Uterus (tissue), 2 donors: Measurements from ENCODE around the gene PSKH1.

Experiments used
- POLR2A ChIP-seq, 2 donors: fragments of 450-650 bp; IDR thresholded peaks; one replicate each; pipeline ENCODE4 v1.6.1; 2016; ENCODE audit warnings: antibody characterized with exemption in 2 of 2, mild to moderate bottlenecking in 1 of 2, moderate library complexity in 1 of 2
- TF ChIP-seq, protein P1 (sequence below), 4 experiments: fragments of 200-600 bp in 2 of 4; fragments of 450-650 bp in 2 of 4; sonication (generic) in 2 of 4; IDR thresholded peaks; one replicate each; pipeline ENCODE4 v1.5.1; 2016 to 2019; ENCODE audit warnings: antibody characterized with exemption in 4 of 4, mild to moderate bottlenecking in 2 of 4, moderate library complexity in 1 of 4

DNA sequence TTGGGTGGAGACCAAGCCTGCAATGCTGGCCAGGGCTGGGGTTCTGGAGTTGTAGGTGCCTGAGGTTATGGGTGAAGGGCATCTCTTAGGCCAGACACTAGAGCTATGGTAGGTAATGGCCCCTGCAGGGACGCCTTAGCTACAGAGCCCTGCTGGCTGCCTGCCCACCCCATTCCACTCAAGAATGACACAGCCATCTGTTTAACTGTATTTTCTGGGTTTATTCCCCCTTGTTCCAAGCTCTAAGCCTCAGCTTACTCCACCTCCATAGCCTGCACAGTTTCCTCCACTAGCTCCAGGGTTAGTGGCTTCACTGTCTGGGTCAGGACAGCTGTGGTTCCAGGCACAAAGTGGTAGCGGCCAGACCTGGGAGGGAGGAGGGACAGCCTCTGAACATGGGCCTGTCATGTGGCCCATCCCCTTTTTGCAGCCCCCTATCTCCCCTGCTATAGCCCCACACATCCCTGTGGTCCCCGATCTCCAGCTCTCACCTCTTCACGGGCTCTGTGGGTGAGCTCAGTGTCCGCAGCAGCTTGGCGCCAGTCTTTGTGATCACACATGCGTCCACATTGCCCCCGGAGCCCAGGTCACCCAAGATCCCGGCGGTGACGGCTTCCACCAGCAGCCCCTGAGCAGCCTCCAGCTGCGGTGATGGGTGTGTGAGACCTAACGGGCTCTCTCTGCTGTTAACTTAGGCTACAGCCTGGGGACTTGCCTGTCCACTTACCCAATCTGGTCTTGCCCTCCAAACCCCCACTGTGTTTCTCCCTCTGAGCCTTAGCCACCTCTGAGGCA is 41.4 kb downstream of the PSKH1 start:
- no peak for TF ChIP-seq POLR2A (IDR thresholded peaks at IDR 0.05)
- TF ChIP-seq, protein P1, sequence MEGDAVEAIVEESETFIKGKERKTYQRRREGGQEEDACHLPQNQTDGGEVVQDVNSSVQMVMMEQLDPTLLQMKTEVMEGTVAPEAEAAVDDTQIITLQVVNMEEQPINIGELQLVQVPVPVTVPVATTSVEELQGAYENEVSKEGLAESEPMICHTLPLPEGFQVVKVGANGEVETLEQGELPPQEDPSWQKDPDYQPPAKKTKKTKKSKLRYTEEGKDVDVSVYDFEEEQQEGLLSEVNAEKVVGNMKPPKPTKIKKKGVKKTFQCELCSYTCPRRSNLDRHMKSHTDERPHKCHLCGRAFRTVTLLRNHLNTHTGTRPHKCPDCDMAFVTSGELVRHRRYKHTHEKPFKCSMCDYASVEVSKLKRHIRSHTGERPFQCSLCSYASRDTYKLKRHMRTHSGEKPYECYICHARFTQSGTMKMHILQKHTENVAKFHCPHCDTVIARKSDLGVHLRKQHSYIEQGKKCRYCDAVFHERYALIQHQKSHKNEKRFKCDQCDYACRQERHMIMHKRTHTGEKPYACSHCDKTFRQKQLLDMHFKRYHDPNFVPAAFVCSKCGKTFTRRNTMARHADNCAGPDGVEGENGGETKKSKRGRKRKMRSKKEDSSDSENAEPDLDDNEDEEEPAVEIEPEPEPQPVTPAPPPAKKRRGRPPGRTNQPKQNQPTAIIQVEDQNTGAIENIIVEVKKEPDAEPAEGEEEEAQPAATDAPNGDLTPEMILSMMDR (IDR thresholded peaks at IDR 0.05), result no peak
